ENCODE measurements around the gene ARL6IP6.

Gene ARL6IP6

DNA sequence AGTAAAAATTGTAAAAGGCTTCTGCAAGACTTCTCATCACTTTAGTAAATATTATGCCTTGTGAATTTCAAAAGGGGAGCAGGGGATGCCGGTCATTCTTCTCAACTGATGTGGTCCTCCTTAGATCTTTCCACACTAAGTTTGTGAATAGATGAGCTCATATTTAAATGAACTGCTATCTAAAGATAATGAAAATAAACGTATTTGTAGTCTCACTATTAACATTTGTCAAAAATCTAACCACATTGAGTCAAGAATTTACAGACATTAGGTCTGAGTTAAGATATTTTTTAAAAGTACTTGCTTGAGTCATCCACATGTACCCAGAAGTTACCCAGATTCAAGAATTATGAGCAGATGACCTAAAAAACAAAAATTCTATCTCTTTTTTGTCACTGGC lies 7.7 kb upstream of the ARL6IP6 start:
- H3K4me1 ChIP-seq (ENCODE audit: control insufficient read depth, insufficient read depth, low read length): no peaks in the 10 kb centered on the region
- H3K4me3 ChIP-seq (ENCODE audit: low read depth, low read length): no peak overlapping the region
- ChIA-PET POLR2A (no interaction called here), CTCF (no interaction called here)
- H3K9me3 ChIP-seq (ENCODE audit: control insufficient read depth, insufficient read depth, low read depth, low read length): no peaks in the 10 kb centered on the region
- no peak for TF ChIP-seq ZNF514 (tag by site-specific recombination; IDR thresholded peaks at IDR 0.05)
- TF ChIP-seq ZNF335 (tag by site-specific recombination; conservative IDR thresholded peaks at IDR 0.05): no peak
- TF ChIP-seq, protein P1, sequence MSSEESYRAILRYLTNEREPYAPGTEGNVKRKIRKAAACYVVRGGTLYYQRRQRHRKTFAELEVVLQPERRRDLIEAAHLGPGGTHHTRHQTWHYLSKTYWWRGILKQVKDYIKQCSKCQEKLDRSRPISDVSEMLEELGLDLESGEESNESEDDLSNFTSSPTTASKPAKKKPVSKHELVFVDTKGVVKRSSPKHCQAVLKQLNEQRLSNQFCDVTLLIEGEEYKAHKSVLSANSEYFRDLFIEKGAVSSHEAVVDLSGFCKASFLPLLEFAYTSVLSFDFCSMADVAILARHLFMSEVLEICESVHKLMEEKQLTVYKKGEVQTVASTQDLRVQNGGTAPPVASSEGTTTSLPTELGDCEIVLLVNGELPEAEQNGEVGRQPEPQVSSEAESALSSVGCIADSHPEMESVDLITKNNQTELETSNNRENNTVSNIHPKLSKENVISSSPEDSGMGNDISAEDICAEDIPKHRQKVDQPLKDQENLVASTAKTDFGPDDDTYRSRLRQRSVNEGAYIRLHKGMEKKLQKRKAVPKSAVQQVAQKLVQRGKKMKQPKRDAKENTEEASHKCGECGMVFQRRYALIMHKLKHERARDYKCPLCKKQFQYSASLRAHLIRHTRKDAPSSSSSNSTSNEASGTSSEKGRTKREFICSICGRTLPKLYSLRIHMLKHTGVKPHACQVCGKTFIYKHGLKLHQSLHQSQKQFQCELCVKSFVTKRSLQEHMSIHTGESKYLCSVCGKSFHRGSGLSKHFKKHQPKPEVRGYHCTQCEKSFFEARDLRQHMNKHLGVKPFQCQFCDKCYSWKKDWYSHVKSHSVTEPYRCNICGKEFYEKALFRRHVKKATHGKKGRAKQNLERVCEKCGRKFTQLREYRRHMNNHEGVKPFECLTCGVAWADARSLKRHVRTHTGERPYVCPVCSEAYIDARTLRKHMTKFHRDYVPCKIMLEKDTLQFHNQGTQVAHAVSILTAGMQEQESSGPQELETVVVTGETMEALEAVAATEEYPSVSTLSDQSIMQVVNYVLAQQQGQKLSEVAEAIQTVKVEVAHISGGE (tag by site-specific recombination; conservative IDR thresholded peaks at IDR 0.05; ENCODE audit: low read depth): no peak
- TF ChIP-seq GLI4 (tag by site-specific recombination; IDR thresholded peaks at IDR 0.05): no peak
- TF ChIP-seq, protein P2, sequence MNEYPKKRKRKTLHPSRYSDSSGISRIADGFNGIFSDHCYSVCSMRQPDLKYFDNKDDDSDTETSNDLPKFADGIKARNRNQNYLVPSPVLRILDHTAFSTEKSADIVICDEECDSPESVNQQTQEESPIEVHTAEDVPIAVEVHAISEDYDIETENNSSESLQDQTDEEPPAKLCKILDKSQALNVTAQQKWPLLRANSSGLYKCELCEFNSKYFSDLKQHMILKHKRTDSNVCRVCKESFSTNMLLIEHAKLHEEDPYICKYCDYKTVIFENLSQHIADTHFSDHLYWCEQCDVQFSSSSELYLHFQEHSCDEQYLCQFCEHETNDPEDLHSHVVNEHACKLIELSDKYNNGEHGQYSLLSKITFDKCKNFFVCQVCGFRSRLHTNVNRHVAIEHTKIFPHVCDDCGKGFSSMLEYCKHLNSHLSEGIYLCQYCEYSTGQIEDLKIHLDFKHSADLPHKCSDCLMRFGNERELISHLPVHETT (tag by site-specific recombination; IDR thresholded peaks at IDR 0.05): no peak
- no peak for TF ChIP-seq ZNF239 (tag by site-specific recombination; IDR thresholded peaks at IDR 0.05)
- no peak for TF ChIP-seq ZNF501 (tag by site-specific recombination; IDR thresholded peaks at IDR 0.05)
- TF ChIP-seq ZNF350 (tag by site-specific recombination; IDR thresholded peaks at IDR 0.05): no peak
- TF ChIP-seq ZNF292 (tag by site-specific recombination; IDR thresholded peaks at IDR 0.05; ENCODE audit: borderline replicate concordance, low read depth): no peak
- no peak for TF ChIP-seq ZNF596 (tag by site-specific recombination; IDR thresholded peaks at IDR 0.05)
- TF ChIP-seq WT1 (tag by site-specific recombination; IDR thresholded peaks at IDR 0.05): no peak
- no peak for TF ChIP-seq ZBTB21 (tag by site-specific recombination; IDR thresholded peaks at IDR 0.05)
- TF ChIP-seq, protein P3, sequence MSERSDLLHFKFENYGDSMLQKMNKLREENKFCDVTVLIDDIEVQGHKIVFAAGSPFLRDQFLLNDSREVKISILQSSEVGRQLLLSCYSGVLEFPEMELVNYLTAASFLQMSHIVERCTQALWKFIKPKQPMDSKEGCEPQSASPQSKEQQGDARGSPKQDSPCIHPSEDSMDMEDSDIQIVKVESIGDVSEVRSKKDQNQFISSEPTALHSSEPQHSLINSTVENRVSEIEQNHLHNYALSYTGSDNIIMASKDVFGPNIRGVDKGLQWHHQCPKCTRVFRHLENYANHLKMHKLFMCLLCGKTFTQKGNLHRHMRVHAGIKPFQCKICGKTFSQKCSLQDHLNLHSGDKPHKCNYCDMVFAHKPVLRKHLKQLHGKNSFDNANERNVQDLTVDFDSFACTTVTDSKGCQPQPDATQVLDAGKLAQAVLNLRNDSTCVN (tag by site-specific recombination; optimal IDR thresholded peaks at IDR 0.05): no peak
- TF ChIP-seq ZNF585B (tag by site-specific recombination; IDR thresholded peaks at IDR 0.05): no peak
- TF ChIP-seq OVOL3 (tag by site-specific recombination; IDR thresholded peaks at IDR 0.05): no peak
- TF ChIP-seq ZNF677 (tag by site-specific recombination; IDR thresholded peaks at IDR 0.05): no peak
- H3K36me3 ChIP-seq (ENCODE audit: control insufficient read depth in 2 of 2, insufficient read depth in 1 of 2, low read length in 2 of 2): peaks cover 44 to 97% of the 10 kb centered on the region in 2 experiments
- no peak overlapping the region for H3K27ac ChIP-seq (ENCODE audit: extremely low read depth, low read depth, low read length)

DNA sequence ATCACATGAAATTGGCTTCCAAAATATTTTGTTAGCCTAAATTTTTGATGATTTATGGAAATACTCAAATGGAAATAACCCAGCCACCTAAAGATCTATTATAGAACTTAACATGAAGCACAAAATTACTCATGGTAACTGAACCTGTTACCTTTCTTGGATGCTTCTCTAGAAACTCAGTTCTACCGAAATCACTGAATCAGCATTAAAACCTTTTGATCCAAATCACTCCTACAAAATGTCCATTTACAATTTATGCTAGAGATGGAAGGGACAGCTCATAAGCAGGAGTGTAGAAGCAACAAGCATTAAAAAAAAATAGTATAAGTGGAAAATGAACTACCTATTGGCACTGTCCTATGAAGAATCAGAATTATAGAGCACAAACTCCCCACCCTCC lies 3.3 kb upstream of the ARL6IP6 start:
- no peak overlapping the region for H3K4me3 ChIP-seq (ENCODE audit: low read depth, low read length)
- peaks cover 38 to 55% of the 10 kb centered on the region in 2 experiments for H3K36me3 ChIP-seq (ENCODE audit: control insufficient read depth in 2 of 2, insufficient read depth in 1 of 2, low read length in 2 of 2)
- ChIA-PET CTCF (interaction anchor here (0.6 to 2.1 kb wide), 8 partner anchors 11 to 786 kb away, joined by 3 to 14 read pairs (median 4); no protein-coding TSS in a partner anchor), POLR2A (no interaction called here)
- H3K27ac ChIP-seq (ENCODE audit: extremely low read depth, low read depth, low read length): no peak overlapping the region
- 0 out of 2 replicates have a peak, but pooled peaks cover 5% of the 10 kb centered on the region for H3K4me1 ChIP-seq (ENCODE audit: control insufficient read depth, insufficient read depth, low read length)
- H3K9me3 ChIP-seq (ENCODE audit: control insufficient read depth, insufficient read depth, low read depth, low read length): no peaks in the 10 kb centered on the region
- TF ChIP-seq, protein P4, sequence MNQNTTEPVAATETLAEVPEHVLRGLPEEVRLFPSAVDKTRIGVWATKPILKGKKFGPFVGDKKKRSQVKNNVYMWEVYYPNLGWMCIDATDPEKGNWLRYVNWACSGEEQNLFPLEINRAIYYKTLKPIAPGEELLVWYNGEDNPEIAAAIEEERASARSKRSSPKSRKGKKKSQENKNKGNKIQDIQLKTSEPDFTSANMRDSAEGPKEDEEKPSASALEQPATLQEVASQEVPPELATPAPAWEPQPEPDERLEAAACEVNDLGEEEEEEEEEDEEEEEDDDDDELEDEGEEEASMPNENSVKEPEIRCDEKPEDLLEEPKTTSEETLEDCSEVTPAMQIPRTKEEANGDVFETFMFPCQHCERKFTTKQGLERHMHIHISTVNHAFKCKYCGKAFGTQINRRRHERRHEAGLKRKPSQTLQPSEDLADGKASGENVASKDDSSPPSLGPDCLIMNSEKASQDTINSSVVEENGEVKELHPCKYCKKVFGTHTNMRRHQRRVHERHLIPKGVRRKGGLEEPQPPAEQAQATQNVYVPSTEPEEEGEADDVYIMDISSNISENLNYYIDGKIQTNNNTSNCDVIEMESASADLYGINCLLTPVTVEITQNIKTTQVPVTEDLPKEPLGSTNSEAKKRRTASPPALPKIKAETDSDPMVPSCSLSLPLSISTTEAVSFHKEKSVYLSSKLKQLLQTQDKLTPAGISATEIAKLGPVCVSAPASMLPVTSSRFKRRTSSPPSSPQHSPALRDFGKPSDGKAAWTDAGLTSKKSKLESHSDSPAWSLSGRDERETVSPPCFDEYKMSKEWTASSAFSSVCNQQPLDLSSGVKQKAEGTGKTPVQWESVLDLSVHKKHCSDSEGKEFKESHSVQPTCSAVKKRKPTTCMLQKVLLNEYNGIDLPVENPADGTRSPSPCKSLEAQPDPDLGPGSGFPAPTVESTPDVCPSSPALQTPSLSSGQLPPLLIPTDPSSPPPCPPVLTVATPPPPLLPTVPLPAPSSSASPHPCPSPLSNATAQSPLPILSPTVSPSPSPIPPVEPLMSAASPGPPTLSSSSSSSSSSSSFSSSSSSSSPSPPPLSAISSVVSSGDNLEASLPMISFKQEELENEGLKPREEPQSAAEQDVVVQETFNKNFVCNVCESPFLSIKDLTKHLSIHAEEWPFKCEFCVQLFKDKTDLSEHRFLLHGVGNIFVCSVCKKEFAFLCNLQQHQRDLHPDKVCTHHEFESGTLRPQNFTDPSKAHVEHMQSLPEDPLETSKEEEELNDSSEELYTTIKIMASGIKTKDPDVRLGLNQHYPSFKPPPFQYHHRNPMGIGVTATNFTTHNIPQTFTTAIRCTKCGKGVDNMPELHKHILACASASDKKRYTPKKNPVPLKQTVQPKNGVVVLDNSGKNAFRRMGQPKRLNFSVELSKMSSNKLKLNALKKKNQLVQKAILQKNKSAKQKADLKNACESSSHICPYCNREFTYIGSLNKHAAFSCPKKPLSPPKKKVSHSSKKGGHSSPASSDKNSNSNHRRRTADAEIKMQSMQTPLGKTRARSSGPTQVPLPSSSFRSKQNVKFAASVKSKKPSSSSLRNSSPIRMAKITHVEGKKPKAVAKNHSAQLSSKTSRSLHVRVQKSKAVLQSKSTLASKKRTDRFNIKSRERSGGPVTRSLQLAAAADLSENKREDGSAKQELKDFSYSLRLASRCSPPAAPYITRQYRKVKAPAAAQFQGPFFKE (tag by site-specific recombination; IDR thresholded peaks at IDR 0.05; ENCODE audit: borderline replicate concordance): no peak
- TF ChIP-seq ZNF510 (tag by site-specific recombination; IDR thresholded peaks at IDR 0.05; ENCODE audit: insufficient replicate concordance) (no peak), GLI4 (tag by site-specific recombination; IDR thresholded peaks at IDR 0.05) (no peak), RBAK (tag by site-specific recombination; IDR thresholded peaks at IDR 0.05) (no peak), ZNF843 (tag by site-specific recombination; IDR thresholded peaks at IDR 0.05) (no peak), ZNF560 (tag by site-specific recombination; IDR thresholded peaks at IDR 0.05; ENCODE audit: borderline replicate concordance) (no peak), ZNF426 (tag by site-specific recombination; IDR thresholded peaks at IDR 0.05) (no peak), ZNF133 (tag by site-specific recombination; IDR thresholded peaks at IDR 0.05) (no peak)
